ENCODE data around the gene YBEY.

DNA sequence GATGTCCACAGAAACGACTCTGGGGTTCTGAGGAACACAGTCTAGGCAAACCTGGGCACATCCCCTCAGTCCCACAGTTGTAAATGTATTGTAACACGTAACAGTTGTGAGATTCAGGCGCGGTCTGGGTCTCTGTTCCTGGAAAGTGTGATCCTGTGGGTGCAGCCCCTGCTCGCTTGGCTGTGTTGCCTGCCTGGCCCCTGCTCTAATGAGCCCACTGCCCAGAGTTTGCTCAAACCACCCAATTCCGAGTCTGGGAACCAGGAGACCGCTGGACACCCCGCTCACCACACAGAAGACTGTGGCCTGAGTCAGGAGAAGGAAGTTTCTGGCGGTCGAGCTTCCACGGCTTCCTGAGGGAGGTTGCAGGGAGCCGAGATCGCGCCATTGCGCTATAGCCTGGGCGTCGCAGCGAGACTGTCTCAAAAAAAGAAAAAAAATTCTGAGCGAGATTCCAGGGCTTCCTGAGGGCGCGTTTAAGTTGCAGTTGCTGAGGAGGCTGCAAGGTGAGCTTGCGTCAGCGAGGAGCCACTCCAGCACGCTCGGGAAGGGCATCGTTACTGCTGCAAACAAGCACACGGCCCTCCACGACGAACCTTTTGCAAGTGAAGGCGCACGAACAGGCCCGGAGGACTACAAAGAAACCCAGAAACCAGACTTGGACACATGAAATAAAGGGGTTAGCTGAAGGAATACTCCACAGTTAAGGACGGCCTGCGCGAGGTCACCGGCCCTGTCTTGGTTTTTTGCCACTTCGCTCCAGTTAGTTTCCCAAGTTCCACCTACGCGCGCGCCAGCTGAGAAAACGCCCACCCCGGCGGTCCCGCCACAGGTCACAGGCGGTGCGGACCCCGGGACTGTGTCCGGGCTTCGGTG is 36.4 kb downstream of the YBEY start:
- TF ChIP-seq, protein P1, sequence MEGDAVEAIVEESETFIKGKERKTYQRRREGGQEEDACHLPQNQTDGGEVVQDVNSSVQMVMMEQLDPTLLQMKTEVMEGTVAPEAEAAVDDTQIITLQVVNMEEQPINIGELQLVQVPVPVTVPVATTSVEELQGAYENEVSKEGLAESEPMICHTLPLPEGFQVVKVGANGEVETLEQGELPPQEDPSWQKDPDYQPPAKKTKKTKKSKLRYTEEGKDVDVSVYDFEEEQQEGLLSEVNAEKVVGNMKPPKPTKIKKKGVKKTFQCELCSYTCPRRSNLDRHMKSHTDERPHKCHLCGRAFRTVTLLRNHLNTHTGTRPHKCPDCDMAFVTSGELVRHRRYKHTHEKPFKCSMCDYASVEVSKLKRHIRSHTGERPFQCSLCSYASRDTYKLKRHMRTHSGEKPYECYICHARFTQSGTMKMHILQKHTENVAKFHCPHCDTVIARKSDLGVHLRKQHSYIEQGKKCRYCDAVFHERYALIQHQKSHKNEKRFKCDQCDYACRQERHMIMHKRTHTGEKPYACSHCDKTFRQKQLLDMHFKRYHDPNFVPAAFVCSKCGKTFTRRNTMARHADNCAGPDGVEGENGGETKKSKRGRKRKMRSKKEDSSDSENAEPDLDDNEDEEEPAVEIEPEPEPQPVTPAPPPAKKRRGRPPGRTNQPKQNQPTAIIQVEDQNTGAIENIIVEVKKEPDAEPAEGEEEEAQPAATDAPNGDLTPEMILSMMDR (conservative IDR thresholded peaks at IDR 0.05 in 1 of 2, IDR thresholded peaks at IDR 0.05 in 1 of 2; ENCODE audit: extremely low read depth in 1 of 2, insufficient read depth in 1 of 2, low read depth in 1 of 2, low read length in 2 of 2) = no peak
- TF ChIP-seq EZH2 (IDR thresholded peaks at IDR 0.05; ENCODE audit: borderline replicate concordance, low read length) = no peak
